HCT116 (cell line): ENCODE data around the gene CD160.

ENCODE experiments used
- CEBPB ChIP-seq: IDR thresholded peaks from 2 replicates; pipeline ENCODE4 v1.6.1; 2012; ENCODE audit warnings: low read depth
- CTCF ChIP-seq, 3 experiments: fragments of 200-600 bp in 1 of 3; sonication (generic) in 1 of 3; IDR thresholded peaks in 2 of 3; conservative IDR thresholded peaks in 1 of 3; 2 replicates each; pipeline ENCODE4 v1.5.1; 2012 to 2017; ENCODE audit warnings: low read depth in 2 of 3, low read length in 2 of 3, antibody characterized with exemption in 1 of 3, borderline replicate concordance in 1 of 3, control low read depth in 1 of 3, mild to moderate bottlenecking in 1 of 3, mixed read lengths in 1 of 3, mixed run types in 1 of 3, moderate library complexity in 1 of 3; ENCODE audit not compliant: insufficient read depth in 1 of 3
- FOSL1 ChIP-seq: IDR thresholded peaks from 2 replicates; pipeline ENCODE4 v1.6.1; 2012; ENCODE audit warnings: low read depth
- JUND ChIP-seq: IDR thresholded peaks from 2 replicates; pipeline ENCODE4 v1.6.1; 2012
- POLR2A ChIP-seq: IDR thresholded peaks from 2 replicates; pipeline ENCODE4 v1.7.0; 2011; ENCODE audit warnings: borderline replicate concordance; ENCODE audit not compliant: insufficient read depth, insufficient read length; ENCODE audit errors: extremely low read depth
- POLR2AphosphoS5 ChIP-seq: IDR thresholded peaks from 2 replicates; pipeline ENCODE4 v1.6.1; 2011; ENCODE audit warnings: mild to moderate bottlenecking, low read depth, low read length, moderate library complexity
- REST ChIP-seq: IDR thresholded peaks from 2 replicates; pipeline ENCODE4 v1.6.1; 2012; ENCODE audit warnings: low read depth

- no peak for TF ChIP-seq POLR2A
- no peak for TF ChIP-seq FOSL1
- no peak for TF ChIP-seq POLR2AphosphoS5
- no peak for TF ChIP-seq CTCF (IDR thresholded peaks at IDR 0.05 in 2 of 3, conservative IDR thresholded peaks at IDR 0.05 in 1 of 3; ENCODE audit: borderline replicate concordance in 1 of 3, insufficient read depth in 1 of 3, low read depth in 2 of 3, low read length in 2 of 3)
- TF ChIP-seq JUND = no peak
- TF ChIP-seq CEBPB = no peak
- TF ChIP-seq REST = no peak
Observed at GRCh38 chr1:145751491-145752037, 32.3 kb downstream of the CD160 start.
